Smooth muscle cell (in vitro differentiated cells): Measurements from ENCODE around the gene FIGNL2. TPM values are rescaled to one million over a fixed set of nuclear protein-coding genes. Genes with fewer than 3 reads are reported as not detected.

Experiments used
- DNase-seq: peaks from one replicate; lab custom pipeline; 2025; ENCODE audit not compliant: unreplicated experiment; lab: John Stamatoyannopoulos, UW
- H2AFZ ChIP-seq: fragments of 200-600 bp; sonication (generic); 2 replicates; pipeline ENCODE4 v1.6.0; 2016; ENCODE audit warnings: antibody characterized with exemption, low read depth, mild to moderate bottlenecking
- H3F3A ChIP-seq: fragments of 200-600 bp; sonication (generic); 2 replicates; pipeline ENCODE4 v1.6.0; 2017; ENCODE audit warnings: antibody characterized with exemption, low read depth
- H3K27ac ChIP-seq: fragments of 200-600 bp; sonication (generic); 2 replicates; pipeline ENCODE4 v1.5.1; 2016; ENCODE audit warnings: low read depth, mild to moderate bottlenecking
- H3K27me3 ChIP-seq: fragments of 200-600 bp; sonication (generic); 2 replicates; pipeline ENCODE4 v1.6.1; 2016; ENCODE audit warnings: low read depth, mild to moderate bottlenecking
- H3K36me3 ChIP-seq: fragments of 200-600 bp; sonication (generic); 2 replicates; pipeline ENCODE4 v1.5.1; 2016; ENCODE audit warnings: low read depth
- H3K4me1 ChIP-seq: fragments of 200-600 bp; sonication (generic); 2 replicates; pipeline ENCODE4 v1.5.1; 2016; ENCODE audit warnings: low read depth
- H3K4me2 ChIP-seq: fragments of 200-600 bp; sonication (generic); 2 replicates; pipeline ENCODE4 v1.6.0; 2016; ENCODE audit warnings: mild to moderate bottlenecking
- H3K4me3 ChIP-seq: fragments of 200-600 bp; sonication (generic); 2 replicates; pipeline ENCODE4 v1.5.1; 2016; ENCODE audit warnings: mild to moderate bottlenecking
- H3K79me2 ChIP-seq: fragments of 200-600 bp; sonication (generic); 2 replicates; pipeline ENCODE4 v1.6.0; 2016; ENCODE audit warnings: low read depth, mild to moderate bottlenecking
- H3K9ac ChIP-seq: fragments of 200-600 bp; sonication (generic); 2 replicates; pipeline ENCODE4 v1.6.0; 2016; ENCODE audit warnings: low read depth
- H3K9me3 ChIP-seq: fragments of 200-600 bp; sonication (generic); replicated peaks from 2 replicates; pipeline ENCODE4 v1.5.1; 2016; ENCODE audit warnings: low read depth
- H4K20me1 ChIP-seq: fragments of 200-600 bp; sonication (generic); 2 replicates; pipeline ENCODE4 v1.6.0; 2016; ENCODE audit warnings: low read depth
- WGBS: methylation state at CpG from one replicate; pipeline ENCODE4 v1.1.7; 2016; ENCODE audit warnings: low lambda C conversion rate; 5-methylcytosine and 5-hydroxymethylcytosine counted together
- polyA plus RNA-seq: library from polyadenylated mRNA; unstranded; fragments of >200 nt; fragmentation: Nextera tagmentation; extraction: Ambion mirVana; gene quantifications from 2 replicates; pipeline ENCODE4 v1.2.1, GENCODE V29; 2016
- total RNA-seq: library from RNA; depleted of rRNA; stranded (reverse); fragments of >200 nt; gene quantifications from 2 replicates; pipeline ENCODE4 v1.2.3, GENCODE V29; 2014
- TF ChIP-seq, protein P1 (sequence below): fragments of 200-600 bp; sonication (generic); IDR thresholded peaks from 2 replicates; pipeline ENCODE4 v1.5.1; 2017; ENCODE audit warnings: borderline replicate concordance, mild to moderate bottlenecking, antibody characterized with exemption; ENCODE audit not compliant: insufficient read depth, poor library complexity, severe bottlenecking

The FIGNL2 gene
- total and polyA plus RNA-seq, 2 experiments from 2014 or later, result 1.1 to 2.7 TPM

DNA sequence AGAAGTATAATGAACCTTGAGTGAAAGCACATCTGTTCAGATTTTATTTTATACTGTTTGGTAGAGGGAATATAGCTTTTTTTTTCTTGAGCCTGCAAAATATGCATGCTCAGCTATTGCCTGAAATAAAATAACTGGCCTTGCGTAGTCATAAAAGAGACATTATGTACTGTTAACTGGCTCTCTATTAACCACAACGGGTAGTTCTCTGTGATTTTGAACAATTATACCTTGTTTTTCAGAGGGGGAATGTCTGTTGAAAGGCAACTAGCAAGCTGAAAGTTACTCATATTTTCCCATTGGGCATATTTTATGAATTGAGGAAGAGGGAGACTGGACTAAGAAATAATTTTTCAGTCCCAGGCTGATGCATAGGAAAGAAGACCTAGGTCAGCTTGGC, 62.6 kb downstream of the FIGNL2 start:
- no peaks in the 10 kb centered on the region for H3K79me2 ChIP-seq
- H3K36me3 ChIP-seq, result no peaks in the 10 kb centered on the region
- H3K9ac ChIP-seq, result no peak overlapping the region
- no peak for DNase-seq
- H3K27ac ChIP-seq, result no peak overlapping the region
- no peaks in the 10 kb centered on the region for H4K20me1 ChIP-seq
- no peak overlapping the region for H2AFZ ChIP-seq
- H3K9me3 ChIP-seq, result no peaks in the 10 kb centered on the region
- H3K27me3 ChIP-seq, result no peaks in the 10 kb centered on the region
- WGBS, result 88% methylated on average over 2 of the region's 2 CpGs
- H3K4me3 ChIP-seq, result no peak overlapping the region
- H3K4me2 ChIP-seq, result no peak overlapping the region
- H3F3A ChIP-seq, result no peaks in the 10 kb centered on the region
- H3K4me1 ChIP-seq, result peaks cover 5% of the 10 kb centered on the region
- TF ChIP-seq, protein P1, sequence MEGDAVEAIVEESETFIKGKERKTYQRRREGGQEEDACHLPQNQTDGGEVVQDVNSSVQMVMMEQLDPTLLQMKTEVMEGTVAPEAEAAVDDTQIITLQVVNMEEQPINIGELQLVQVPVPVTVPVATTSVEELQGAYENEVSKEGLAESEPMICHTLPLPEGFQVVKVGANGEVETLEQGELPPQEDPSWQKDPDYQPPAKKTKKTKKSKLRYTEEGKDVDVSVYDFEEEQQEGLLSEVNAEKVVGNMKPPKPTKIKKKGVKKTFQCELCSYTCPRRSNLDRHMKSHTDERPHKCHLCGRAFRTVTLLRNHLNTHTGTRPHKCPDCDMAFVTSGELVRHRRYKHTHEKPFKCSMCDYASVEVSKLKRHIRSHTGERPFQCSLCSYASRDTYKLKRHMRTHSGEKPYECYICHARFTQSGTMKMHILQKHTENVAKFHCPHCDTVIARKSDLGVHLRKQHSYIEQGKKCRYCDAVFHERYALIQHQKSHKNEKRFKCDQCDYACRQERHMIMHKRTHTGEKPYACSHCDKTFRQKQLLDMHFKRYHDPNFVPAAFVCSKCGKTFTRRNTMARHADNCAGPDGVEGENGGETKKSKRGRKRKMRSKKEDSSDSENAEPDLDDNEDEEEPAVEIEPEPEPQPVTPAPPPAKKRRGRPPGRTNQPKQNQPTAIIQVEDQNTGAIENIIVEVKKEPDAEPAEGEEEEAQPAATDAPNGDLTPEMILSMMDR, result no peak

DNA sequence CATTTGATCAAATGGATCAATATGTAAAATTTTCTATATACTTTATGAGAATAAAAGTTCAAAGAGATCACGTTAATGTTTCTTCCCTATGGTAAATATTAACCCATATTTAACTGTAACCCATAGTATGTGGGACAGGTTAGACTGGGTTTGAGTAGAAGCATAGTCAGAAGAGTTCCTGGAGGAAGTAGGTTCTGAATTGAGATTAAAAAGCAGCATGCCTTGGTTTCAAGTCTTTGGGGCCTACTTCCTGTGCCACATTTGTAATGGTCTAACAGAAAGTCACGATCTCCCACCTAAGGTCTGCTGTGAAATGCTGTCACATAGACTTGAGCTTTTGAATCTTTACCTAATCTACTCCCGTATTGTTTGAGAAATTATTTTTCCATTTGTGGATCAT, 63.8 kb downstream of the FIGNL2 start:
- 92% methylated on average over 3 of the region's 3 CpGs for WGBS
- H3K4me3 ChIP-seq, result no peak overlapping the region
- H3K27me3 ChIP-seq, result no peaks in the 10 kb centered on the region
- H3K79me2 ChIP-seq, result no peaks in the 10 kb centered on the region
- no peak overlapping the region for H3K27ac ChIP-seq
- DNase-seq, result no peak
- H3F3A ChIP-seq, result no peaks in the 10 kb centered on the region
- H3K4me1 ChIP-seq, result peaks cover 5% of the 10 kb centered on the region
- H4K20me1 ChIP-seq, result no peaks in the 10 kb centered on the region
- no peaks in the 10 kb centered on the region for H3K9me3 ChIP-seq
- H3K36me3 ChIP-seq, result no peaks in the 10 kb centered on the region
- H3K9ac ChIP-seq, result no peak overlapping the region
- H3K4me2 ChIP-seq, result no peak overlapping the region
- no peak overlapping the region for H2AFZ ChIP-seq
- TF ChIP-seq, protein P1, result no peak

DNA sequence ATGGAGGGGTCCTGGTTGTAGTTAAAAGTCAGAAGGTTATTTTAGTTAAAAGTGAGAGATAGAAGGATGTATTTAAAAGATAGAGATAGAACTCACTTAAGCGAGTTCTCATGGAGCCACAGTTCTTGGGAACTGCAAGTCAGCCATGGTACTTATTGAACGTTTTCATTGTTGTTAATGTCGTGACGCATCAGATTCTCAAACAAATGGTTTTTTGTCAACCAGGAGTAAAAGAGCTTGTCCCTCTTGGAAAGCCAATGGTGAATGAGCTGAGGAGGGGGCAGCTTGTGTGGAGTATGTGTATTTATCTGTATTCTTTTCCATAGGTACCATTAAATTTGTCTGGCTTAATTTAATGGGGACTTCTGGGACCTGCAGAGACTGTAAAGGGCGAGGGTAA, 68.6 kb downstream of the FIGNL2 start:
- no peak overlapping the region for H3K4me3 ChIP-seq
- H3K27ac ChIP-seq, result no peak overlapping the region
- 83% methylated on average over 5 of the region's 5 CpGs for WGBS
- no peaks in the 10 kb centered on the region for H3F3A ChIP-seq
- no peaks in the 10 kb centered on the region for H4K20me1 ChIP-seq
- no peak overlapping the region for H3K4me2 ChIP-seq
- H3K79me2 ChIP-seq, result no peaks in the 10 kb centered on the region
- TF ChIP-seq, protein P1, result no peak
- H3K9me3 ChIP-seq, result no peaks in the 10 kb centered on the region
- no peak for DNase-seq
- H3K36me3 ChIP-seq, result no peaks in the 10 kb centered on the region
- no peaks in the 10 kb centered on the region for H3K27me3 ChIP-seq
- no peaks in the 10 kb centered on the region for H3K4me1 ChIP-seq
- H2AFZ ChIP-seq, result no peak overlapping the region
- no peak overlapping the region for H3K9ac ChIP-seq

DNA sequence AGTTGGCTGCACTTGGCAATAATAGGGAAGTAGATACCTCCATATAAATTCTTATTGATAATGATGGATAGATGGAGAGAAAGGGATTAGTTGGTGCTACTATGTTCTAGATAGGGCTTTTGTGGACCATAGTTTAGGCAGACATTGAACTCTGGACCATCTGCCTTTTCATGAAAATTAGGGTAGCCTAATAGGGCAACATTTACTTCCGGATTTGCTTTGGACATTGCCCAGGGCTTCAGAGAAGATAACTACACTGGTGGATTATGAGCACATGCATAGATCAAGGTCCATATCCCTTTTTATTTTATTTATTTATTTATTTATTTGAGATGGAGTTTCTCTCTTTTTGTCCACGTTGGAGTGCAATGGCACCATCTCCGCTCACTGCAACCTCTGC, 70.5 kb downstream of the FIGNL2 start:
- Histone ChIP-seq H3K4me3 (no peak overlapping the region), H3K27me3 (no peaks in the 10 kb centered on the region), H3K79me2 (no peaks in the 10 kb centered on the region), H3K36me3 (no peaks in the 10 kb centered on the region), H2AFZ (no peak overlapping the region), H3K9me3 (no peaks in the 10 kb centered on the region), H3K4me2 (no peak overlapping the region), H3K9ac (no peak overlapping the region), H4K20me1 (no peaks in the 10 kb centered on the region), H3F3A (no peaks in the 10 kb centered on the region), H3K27ac (no peak overlapping the region), H3K4me1 (no peaks in the 10 kb centered on the region)
- DNase-seq, result no peak
- 94% methylated on average over 3 of the region's 3 CpGs for WGBS
- TF ChIP-seq, protein P1, result no peak
